HG02981 (cell line): ENCODE measurements around the gene RAB6B.

ENCODE experiments used
- ATAC-seq: cut with Tn5 transposase; IDR thresholded peaks from one replicate; pipeline ENCODE4 v1.9.1; 2021; ENCODE audit warnings: mild to moderate bottlenecking, moderate library complexity; ENCODE audit not compliant: unreplicated experiment

Gene RAB6B

DNA sequence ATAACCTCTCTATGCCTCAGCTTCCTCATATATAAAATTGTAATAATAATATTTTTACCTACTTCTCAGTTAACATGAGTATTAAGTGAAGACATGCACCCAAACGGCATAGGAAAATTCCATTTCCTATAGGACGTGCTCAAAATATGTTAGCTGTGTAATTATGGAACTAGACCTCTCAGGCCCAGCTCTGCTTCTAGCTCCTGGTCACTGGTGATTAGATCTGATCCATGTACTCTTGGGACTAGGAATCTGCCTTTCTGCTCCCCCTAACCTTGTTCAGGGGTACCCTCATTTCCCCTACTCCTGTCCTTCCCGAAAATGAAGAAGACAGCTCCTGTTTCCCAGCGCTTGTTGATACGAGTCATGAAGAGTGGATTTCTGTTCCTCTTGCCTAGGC, 119.8 kb downstream of the RAB6B start:
- ATAC-seq, result no peak

DNA sequence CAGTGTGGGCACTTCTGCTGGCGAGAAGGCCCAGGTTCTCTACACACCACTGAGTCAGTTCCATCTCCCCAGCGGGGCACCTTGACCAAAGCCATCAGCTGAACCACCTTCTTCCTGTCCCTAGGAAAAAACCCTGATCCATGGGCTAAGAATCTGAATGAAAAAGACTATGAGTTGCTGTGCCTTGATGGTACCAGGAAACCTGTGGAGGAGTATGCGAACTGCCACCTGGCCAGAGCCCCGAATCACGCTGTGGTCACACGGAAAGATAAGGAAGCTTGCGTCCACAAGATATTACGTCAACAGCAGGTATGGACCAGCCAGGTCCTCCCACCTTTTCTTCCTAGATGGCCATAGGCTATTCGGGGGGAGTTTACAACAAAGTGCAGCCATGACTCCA, 120.4 kb downstream of the RAB6B start:
- no peak for ATAC-seq
